GM18502 (cell line): Measurements from ENCODE around the gene MBIP.

ENCODE experiments used
- ATAC-seq: cut with Tn5 transposase; IDR thresholded peaks from one replicate; pipeline ENCODE4 v1.9.1; 2021; ENCODE audit warnings: mild to moderate bottlenecking; ENCODE audit not compliant: unreplicated experiment, poor library complexity

MBIP gene

GRCh38 chr14:36315159-36315853 lies 5.1 kb downstream of the MBIP start:
- ATAC-seq: peak; percentile 77

- ATAC-seq: no peak
These were observed 6.5 kb downstream of the MBIP start for GRCh38 chr14:36313898-36314297.

GRCh38 chr14:36313206-36313605 lies 7.2 kb downstream of the MBIP start:
- ATAC-seq: no peak

GRCh38 chr14:36306836-36307235 lies 13.6 kb downstream of the MBIP start:
- no peak for ATAC-seq

GRCh38 chr14:36304895-36305294 lies 15.5 kb downstream of the MBIP start:
- ATAC-seq: no peak

GRCh38 chr14:36303960-36304359 lies 16.5 kb downstream of the MBIP start:
- no peak for ATAC-seq

- ATAC-seq: no peak
These were observed 17.6 kb downstream of the MBIP start for GRCh38 chr14:36302823-36303222.

GRCh38 chr14:36301159-36301558 lies 19.3 kb downstream of the MBIP start:
- ATAC-seq: no peak

- ATAC-seq: no peak
These were observed 20.1 kb downstream of the MBIP start for GRCh38 chr14:36300337-36300736.

- no peak for ATAC-seq
These were observed 24.5 kb downstream of the MBIP start for GRCh38 chr14:36295642-36296627.

- no peak for ATAC-seq
These were observed 25.9 kb downstream of the MBIP start for GRCh38 chr14:36294543-36294942.

GRCh38 chr14:36293824-36294223 lies 26.6 kb downstream of the MBIP start:
- no peak for ATAC-seq

GRCh38 chr14:36289954-36290353 lies 30.5 kb downstream of the MBIP start:
- no peak for ATAC-seq

- no peak for ATAC-seq
These were observed 31.9 kb downstream of the MBIP start for GRCh38 chr14:36288496-36288895.

GRCh38 chr14:36284971-36285595 lies 35.4 kb downstream of the MBIP start:
- no peak for ATAC-seq

GRCh38 chr14:36281309-36281708 lies 39.1 kb downstream of the MBIP start:
- no peak for ATAC-seq

- no peak for ATAC-seq
These were observed 40.9 kb downstream of the MBIP start for GRCh38 chr14:36279306-36280190.

- no peak for ATAC-seq
These were observed 44.7 kb downstream of the MBIP start for GRCh38 chr14:36275741-36276140.

GRCh38 chr14:36271939-36272907 lies 48.2 kb downstream of the MBIP start:
- ATAC-seq: no peak
